Endothelial cell of umbilical vein (primary cell): ENCODE data around the gene ERI2. TPM values are rescaled to one million over a fixed set of nuclear protein-coding genes. Genes with fewer than 3 reads are reported as not detected.

ENCODE experiments used
- BruUV-seq: library from RNA; stranded (reverse); fragments of 400-500 nt; replicated peaks from 2 replicates; lab custom pipeline; 2021; lab: Mats Ljungman, UMichigan
- CTCF ChIA-PET: fragments of 300-600, 350-600 bp; sonication (Branson Sonifier 250); formaldehyde crosslinking; loops from one replicate; lab custom pipeline; 2021; ENCODE audit warnings: antibody characterized with exemption, inconsistent platforms; lab: Charles Lee
- POLR2A ChIA-PET: fragments of 300-600, 350-600 bp; sonication (Branson Sonifier 250); formaldehyde crosslinking; loops from one replicate; lab custom pipeline; 2021; ENCODE audit warnings: antibody characterized with exemption, inconsistent platforms; lab: Charles Lee
- DNase-seq: peaks from one replicate; pipeline ENCODE4 v3.0.0-alpha.2; 2011; ENCODE audit warnings: low read depth, low spot score
- FAIRE-seq: peaks from 2 replicates; lab custom pipeline; 2011; peaks lifted over from hg19 to GRCh38; lab: Jason Lieb, UNC
- H2AFZ ChIP-seq: 2 replicates; pipeline ENCODE4 v1.6.0; 2012; ENCODE audit warnings: low read depth, low read length, control low read depth, inconsistent platforms
- H3K27ac ChIP-seq: 2 replicates; pipeline ENCODE4 v1.5.1; 2011; ENCODE audit warnings: low read depth, mild to moderate bottlenecking, control low read depth, low read length, moderate library complexity; ENCODE audit not compliant: insufficient read depth
- H3K27me3 ChIP-seq, 2 experiments: 2 replicates each; pipeline versions ENCODE4 v1.6.0 to v1.6.1; 2011; ENCODE audit warnings: low read length in 2 of 2, mixed read lengths in 1 of 2; ENCODE audit not compliant: control insufficient read depth in 2 of 2, insufficient read depth in 2 of 2
- H3K36me3 ChIP-seq, 2 experiments: 2 replicates in 1 of 2; 3 replicates in 1 of 2; pipeline ENCODE4 v1.5.1; 2011; ENCODE audit warnings: low read length in 2 of 2, mild to moderate bottlenecking in 1 of 2, moderate library complexity in 1 of 2; ENCODE audit not compliant: control insufficient read depth in 2 of 2, insufficient read depth in 2 of 2; ENCODE audit errors: extremely low read depth in 1 of 2
- H3K4me1 ChIP-seq: 3 replicates; pipeline ENCODE4 v1.5.1; 2011; ENCODE audit warnings: mild to moderate bottlenecking, low read length; ENCODE audit not compliant: control insufficient read depth, insufficient read depth; ENCODE audit errors: extremely low read depth
- H3K4me2 ChIP-seq: 2 replicates; pipeline ENCODE4 v1.6.1; 2011; ENCODE audit warnings: low read length, control low read depth, mixed read lengths; ENCODE audit not compliant: insufficient read depth
- H3K4me3 ChIP-seq, 3 experiments: fragments of 200-600 bp in 1 of 3; sonication (generic), shearing (Covaris generic) in 1 of 3; replicated peaks in 1 of 3; 2 replicates each; pipeline ENCODE4 v1.5.1; 2011 to 2016; ENCODE audit warnings: control low read depth in 3 of 3, low read length in 3 of 3, mild to moderate bottlenecking in 2 of 3, inconsistent platforms in 1 of 3, low read depth in 1 of 3, moderate library complexity in 1 of 3; ENCODE audit not compliant: insufficient read depth in 1 of 3
- H3K79me2 ChIP-seq: 2 replicates; pipeline ENCODE4 v1.6.0; 2012; ENCODE audit warnings: low read length, inconsistent platforms; ENCODE audit not compliant: control insufficient read depth, insufficient read depth
- H3K9ac ChIP-seq: replicated peaks from 2 replicates; pipeline ENCODE3; 2011; ENCODE audit warnings: low read length, control low read depth; ENCODE audit not compliant: insufficient read depth; ENCODE audit errors: extremely low read depth
- H3K9me1 ChIP-seq: replicated peaks from 3 replicates; pipeline ENCODE4 v1.6.0; 2011; ENCODE audit warnings: mild to moderate bottlenecking, low read length; ENCODE audit not compliant: control insufficient read depth, insufficient read depth; ENCODE audit errors: extremely low read depth
- H3K9me3 ChIP-seq: replicated peaks from 2 replicates; pipeline ENCODE4 v1.5.1; 2012; ENCODE audit warnings: low read length, inconsistent platforms; ENCODE audit not compliant: control insufficient read depth, insufficient read depth
- H4K20me1 ChIP-seq: replicated peaks from 2 replicates; pipeline ENCODE3; 2011; ENCODE audit warnings: mild to moderate bottlenecking, low read length; ENCODE audit not compliant: control insufficient read depth, insufficient read depth; ENCODE audit errors: extremely low read depth
- CTCF ChIP-seq, 2 donors: IDR thresholded peaks; 1 replicate in 1 of 2; 2 replicates in 1 of 2; pipeline ENCODE4 v1.5.1; 2011; ENCODE audit warnings: low read length in 2 of 2, mild to moderate bottlenecking in 2 of 2, moderate library complexity in 2 of 2, control low read depth in 1 of 2, inconsistent platforms in 1 of 2, low read depth in 1 of 2; ENCODE audit not compliant: insufficient read depth in 1 of 2; ENCODE audit errors: extremely low read depth in 1 of 2
- EZH2 ChIP-seq: IDR thresholded peaks from 2 replicates; pipeline ENCODE4 v1.6.1; 2012; ENCODE audit warnings: borderline replicate concordance, low read depth, mild to moderate bottlenecking, moderate library complexity, low read length, inconsistent platforms; ENCODE audit not compliant: severe bottlenecking
- FOS ChIP-seq: IDR thresholded peaks from 2 replicates; pipeline ENCODE4 v1.6.1; 2011; ENCODE audit warnings: mild to moderate bottlenecking, low read length, moderate library complexity, borderline replicate concordance; ENCODE audit not compliant: insufficient read depth
- GATA2 ChIP-seq: IDR thresholded peaks from 2 replicates; pipeline ENCODE4 v1.7.0; 2011; ENCODE audit warnings: low read depth, mild to moderate bottlenecking, moderate library complexity, mixed read lengths, low read length; ENCODE audit not compliant: insufficient read length, insufficient read depth
- JUN ChIP-seq: IDR thresholded peaks from 2 replicates; pipeline ENCODE4 v1.6.1; 2011; ENCODE audit warnings: borderline replicate concordance, low read depth; ENCODE audit not compliant: insufficient read length, insufficient read depth
- MYC ChIP-seq: IDR thresholded peaks from one replicate; pipeline ENCODE4 v1.6.1; 2011; ENCODE audit warnings: mild to moderate bottlenecking, low read depth, low read length
- POLR2A ChIP-seq: IDR thresholded peaks from 2 replicates; pipeline ENCODE4 v1.6.1; 2012; ENCODE audit warnings: low read depth, mild to moderate bottlenecking, control low read depth, low read length
- POLR2AphosphoS5 ChIP-seq: IDR thresholded peaks from 2 replicates; pipeline ENCODE4 v1.6.1; 2012; ENCODE audit warnings: low read depth, mild to moderate bottlenecking, control low read depth, low read length, moderate library complexity; ENCODE audit not compliant: insufficient read depth
- dilution Hi-C: fragments of 300-500 bp; cut with MboI; formaldehyde crosslinking; loops from one replicate; pipeline ENCODE4 v1.15.0; 2019; ENCODE audit warnings: low sequenced_read_pairs; ENCODE audit not compliant: extremely low pct_ligation_motif_present
- intact Hi-C: fragments of 100-400 bp; cut with micrococcal nuclease; formaldehyde crosslinking; loops from one replicate; pipeline ENCODE4 v1.10.0; 2022
- polyA plus RNA-seq, 4 experiments: library from polyadenylated mRNA; depleted of rRNA in 3 of 4; stranded (reverse) in 3 of 4; unstranded in 1 of 4; fragments of >200 nt; gene quantifications; 2 replicates each; pipeline versions ENCODE4 v1.2.1 to v1.2.3, GENCODE V29; 2011 to 2012; ENCODE audit warnings: missing spikeins in 1 of 4
- total RNA-seq: library from RNA; stranded (reverse); gene quantifications from 2 replicates; pipeline ENCODE4 v1.2.3, GENCODE V29; 2021
- TF ChIP-seq, protein P1 (sequence below): IDR thresholded peaks from 2 replicates; pipeline ENCODE4 v1.6.1; 2011; ENCODE audit not compliant: insufficient read depth, insufficient read length

Gene ERI2
- total and polyA plus RNA-seq, 2 donors (not counting 3 experiments of a cell fraction or from before 2014, with no cell fraction given): 6.6 to 8.9 TPM

DNA sequence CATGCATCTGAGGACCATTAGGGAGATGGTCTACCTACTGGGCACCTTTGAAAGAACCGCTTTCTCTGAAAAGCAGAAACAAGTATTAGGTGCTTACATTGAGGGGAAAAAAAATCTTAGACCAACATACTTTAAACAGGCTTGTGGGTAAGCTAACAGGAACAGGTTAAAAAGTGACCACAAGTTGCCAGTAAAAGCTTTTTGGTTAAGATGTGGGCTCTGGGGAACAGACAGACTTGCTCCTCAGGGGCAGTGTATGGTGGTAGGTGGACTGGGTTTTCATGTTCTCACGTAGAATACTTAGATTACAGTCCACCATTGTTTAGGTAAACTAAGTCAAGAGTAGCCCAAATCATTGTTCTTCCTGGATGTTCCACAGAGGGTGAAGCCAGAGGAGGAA, 41.3 kb upstream of the ERI2 start:
- H4K20me1 ChIP-seq: no peaks in the 10 kb centered on the region
- H3K4me2 ChIP-seq: no peak overlapping the region
- no peak overlapping the region for H3K27ac ChIP-seq
- TF ChIP-seq MYC: no peak
- TF ChIP-seq POLR2A: no peak
- TF ChIP-seq EZH2: no peak
- no peak for TF ChIP-seq CTCF (IDR thresholded peaks at IDR 0.05; ENCODE audit: extremely low read depth in 1 of 2, insufficient read depth in 1 of 2, low read depth in 1 of 2, low read length in 2 of 2)
- no peak for TF ChIP-seq GATA2
- no peak for TF ChIP-seq POLR2AphosphoS5
- TF ChIP-seq, protein P1, sequence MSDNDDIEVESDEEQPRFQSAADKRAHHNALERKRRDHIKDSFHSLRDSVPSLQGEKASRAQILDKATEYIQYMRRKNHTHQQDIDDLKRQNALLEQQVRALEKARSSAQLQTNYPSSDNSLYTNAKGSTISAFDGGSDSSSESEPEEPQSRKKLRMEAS: no peak
- no peak for TF ChIP-seq JUN
- no peak for TF ChIP-seq FOS
- no peak overlapping the region for H3K4me3 ChIP-seq
- no TSS peak for BruUV-seq
- H3K36me3 ChIP-seq: peaks cover 0 to 6% of the 10 kb centered on the region in 2 experiments
- no peak overlapping the region for H3K9ac ChIP-seq
- FAIRE-seq (no peak), DNase-seq (no peak)
- H3K27me3 ChIP-seq: no peaks in the 10 kb centered on the region
- H3K9me3 ChIP-seq: no peaks in the 10 kb centered on the region
- no peaks in the 10 kb centered on the region for H3K79me2 ChIP-seq
- CTCF ChIA-PET: interaction anchor here (1.0 to 1.9 kb wide), 5 partner anchors 20 to 309 kb away, joined by 3 to 19 read pairs (median 5); partner anchors contain the start of genes ERI2 and REXO5
- dilution Hi-C loops: no loop called here
- POLR2A ChIA-PET: no interaction called here
- intact Hi-C loops: no loop called here
- no peaks in the 10 kb centered on the region for H3K9me1 ChIP-seq
- H3K4me1 ChIP-seq: peaks cover 24% of the 10 kb centered on the region
- no peak overlapping the region for H2AFZ ChIP-seq
